SU-DHL-6 (cell line): ENCODE data around the gene TMX3.

Experiments used
- H2AFZ ChIP-seq: fragments of 200-600 bp; sonication (generic); 2 replicates; pipeline ENCODE4 v1.6.1; 2014; ENCODE audit warnings: low read depth, mild to moderate bottlenecking, moderate library complexity, mixed read lengths, antibody characterized with exemption, low read length; ENCODE audit not compliant: severe bottlenecking
- H3F3A ChIP-seq: fragments of 200-600 bp; shearing (Covaris generic); 2 replicates; pipeline ENCODE4 v1.6.0; 2016; ENCODE audit warnings: antibody characterized with exemption, mild to moderate bottlenecking; ENCODE audit not compliant: insufficient read depth
- H3K27ac ChIP-seq: fragments of 200-600 bp; sonication (generic); 2 replicates; pipeline ENCODE4 v1.5.1; 2016; ENCODE audit warnings: low read depth, mild to moderate bottlenecking, low read length, moderate library complexity, mixed read lengths
- H3K27me3 ChIP-seq: fragments of 200-600 bp; sonication (generic), shearing (Covaris generic); 2 replicates; pipeline ENCODE4 v1.6.0; 2014; ENCODE audit warnings: mild to moderate bottlenecking, low read length
- H3K36me3 ChIP-seq: fragments of 200-600 bp; sonication (generic); 2 replicates; pipeline ENCODE4 v1.6.1; 2014; ENCODE audit warnings: mild to moderate bottlenecking, low read length, mixed read lengths
- H3K4me2 ChIP-seq: fragments of 300-600, 200-600 bp; shearing (Covaris generic), sonication (generic); 2 replicates; pipeline ENCODE4 v1.6.0; 2014; ENCODE audit warnings: low read length, low read depth, mild to moderate bottlenecking; ENCODE audit not compliant: poor library complexity, severe bottlenecking
- H3K4me3 ChIP-seq: fragments of 200-600 bp; sonication (generic); 2 replicates; pipeline ENCODE4 v1.5.1; 2014; ENCODE audit warnings: antibody characterized with exemption, low read length, mild to moderate bottlenecking, mixed read lengths; ENCODE audit not compliant: insufficient read depth, poor library complexity, severe bottlenecking
- H3K79me2 ChIP-seq: fragments of 200-600 bp; sonication (generic); 2 replicates; pipeline ENCODE4 v1.6.1; 2014; ENCODE audit warnings: mild to moderate bottlenecking, low read length, moderate library complexity; ENCODE audit not compliant: insufficient read depth
- H3K9ac ChIP-seq: fragments of 200-600 bp; sonication (generic); 2 replicates; pipeline ENCODE4 v1.7.0; 2014; ENCODE audit warnings: mild to moderate bottlenecking, low read length
- H3K9me2 ChIP-seq: fragments of 200-600 bp; sonication (generic); replicated peaks from 2 replicates; pipeline ENCODE4 v1.6.1; 2014; ENCODE audit warnings: low read length; ENCODE audit not compliant: insufficient read depth
- H3K9me3 ChIP-seq: fragments of 200-600 bp; sonication (generic); 2 replicates; pipeline ENCODE4 v1.6.1; 2014; ENCODE audit warnings: low read length, mixed read lengths; ENCODE audit not compliant: insufficient read depth
- H4K20me1 ChIP-seq: fragments of 200-600 bp; sonication (generic); 2 replicates; pipeline ENCODE4 v1.6.1; 2014; ENCODE audit warnings: low read depth, mild to moderate bottlenecking, antibody characterized with exemption, low read length, moderate library complexity, mixed read lengths
- EZH2phosphoT487 ChIP-seq: fragments of 200-600 bp; sonication (generic), shearing (Covaris generic); conservative IDR thresholded peaks from 2 replicates; pipeline ENCODE4 v1.6.1; 2018; ENCODE audit warnings: mild to moderate bottlenecking, antibody characterized with exemption, low read length, moderate library complexity, mixed read lengths
- TF ChIP-seq, protein P1 (sequence below): fragments of 200-600 bp; sonication (generic); IDR thresholded peaks from one replicate; pipeline ENCODE4 v1.5.1; 2017; ENCODE audit warnings: antibody characterized with exemption, mild to moderate bottlenecking, low read length, moderate library complexity; ENCODE audit not compliant: insufficient read depth, poor library complexity, severe bottlenecking

The TMX3 gene

DNA sequence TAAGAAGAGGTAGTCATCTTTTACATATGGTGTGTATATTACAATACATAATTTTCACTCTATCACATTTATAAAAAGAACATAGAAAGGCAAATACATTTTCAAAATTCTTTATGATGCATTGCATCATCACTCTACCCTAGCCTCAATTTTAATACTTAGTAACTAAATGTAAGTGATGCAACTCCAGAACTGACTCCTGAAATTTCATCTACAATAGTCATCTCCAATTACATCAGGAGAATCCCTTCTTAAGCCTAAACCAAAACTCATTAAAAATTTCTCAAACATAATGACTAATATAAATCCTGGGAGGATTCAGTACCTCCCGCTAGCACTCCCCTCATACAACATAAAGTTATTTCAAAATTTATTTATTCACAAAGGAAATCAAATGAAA, 15.9 kb downstream of the TMX3 start:
- H3F3A ChIP-seq, result peaks cover 3% of the 10 kb centered on the region; the same call in 1 of the 2 replicates
- no peak overlapping the region for H3K4me2 ChIP-seq
- no peaks in the 10 kb centered on the region for H3K9me2 ChIP-seq
- H3K79me2 ChIP-seq, result peaks cover 30% of the 10 kb centered on the region
- no peak overlapping the region for H3K27ac ChIP-seq
- H3K4me3 ChIP-seq, result no peak overlapping the region
- H4K20me1 ChIP-seq, result peaks cover 10% of the 10 kb centered on the region
- H3K9ac ChIP-seq, result no peak overlapping the region
- no peak for TF ChIP-seq EZH2phosphoT487
- TF ChIP-seq, protein P1, sequence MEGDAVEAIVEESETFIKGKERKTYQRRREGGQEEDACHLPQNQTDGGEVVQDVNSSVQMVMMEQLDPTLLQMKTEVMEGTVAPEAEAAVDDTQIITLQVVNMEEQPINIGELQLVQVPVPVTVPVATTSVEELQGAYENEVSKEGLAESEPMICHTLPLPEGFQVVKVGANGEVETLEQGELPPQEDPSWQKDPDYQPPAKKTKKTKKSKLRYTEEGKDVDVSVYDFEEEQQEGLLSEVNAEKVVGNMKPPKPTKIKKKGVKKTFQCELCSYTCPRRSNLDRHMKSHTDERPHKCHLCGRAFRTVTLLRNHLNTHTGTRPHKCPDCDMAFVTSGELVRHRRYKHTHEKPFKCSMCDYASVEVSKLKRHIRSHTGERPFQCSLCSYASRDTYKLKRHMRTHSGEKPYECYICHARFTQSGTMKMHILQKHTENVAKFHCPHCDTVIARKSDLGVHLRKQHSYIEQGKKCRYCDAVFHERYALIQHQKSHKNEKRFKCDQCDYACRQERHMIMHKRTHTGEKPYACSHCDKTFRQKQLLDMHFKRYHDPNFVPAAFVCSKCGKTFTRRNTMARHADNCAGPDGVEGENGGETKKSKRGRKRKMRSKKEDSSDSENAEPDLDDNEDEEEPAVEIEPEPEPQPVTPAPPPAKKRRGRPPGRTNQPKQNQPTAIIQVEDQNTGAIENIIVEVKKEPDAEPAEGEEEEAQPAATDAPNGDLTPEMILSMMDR, result no peak
- no peaks in the 10 kb centered on the region for H3K9me3 ChIP-seq
- H2AFZ ChIP-seq, result no peak overlapping the region
- no peaks in the 10 kb centered on the region for H3K27me3 ChIP-seq
- H3K36me3 ChIP-seq, result peaks cover 50% of the 10 kb centered on the region

- H3F3A ChIP-seq, result peaks cover 3% of the 10 kb centered on the region; the same call in 1 of the 2 replicates
- peaks cover 10% of the 10 kb centered on the region; the same call in 1 of the 2 replicates for H4K20me1 ChIP-seq
- no peak for TF ChIP-seq EZH2phosphoT487
- TF ChIP-seq, protein P1, result no peak
- H3K79me2 ChIP-seq, result peaks cover 10% of the 10 kb centered on the region; the same call in 1 of the 2 replicates
- H3K27ac ChIP-seq, result no peak overlapping the region
- H3K27me3 ChIP-seq, result no peaks in the 10 kb centered on the region
- no peaks in the 10 kb centered on the region for H3K9me3 ChIP-seq
- H3K4me3 ChIP-seq, result no peak overlapping the region
- no peaks in the 10 kb centered on the region for H3K9me2 ChIP-seq
- no peak overlapping the region for H2AFZ ChIP-seq
- no peak overlapping the region for H3K4me2 ChIP-seq
- peaks cover 48% of the 10 kb centered on the region for H3K36me3 ChIP-seq
- H3K9ac ChIP-seq, result no peak overlapping the region
These were observed 18.0 kb downstream of the TMX3 start for GRCh38 chr18:68696937-68697336.

- TF ChIP-seq EZH2phosphoT487, result no peak
- TF ChIP-seq, protein P1, result no peak
- peaks cover 49% of the 10 kb centered on the region for H3K36me3 ChIP-seq
These were observed 20.6 kb downstream of the TMX3 start for GRCh38 chr18:68694316-68694715.

More at GRCh38 chr18:68694316-68694715, 20.6 kb downstream of the TMX3 start:
- Histone ChIP-seq H3K9ac (no peak overlapping the region), H3K4me3 (no peak overlapping the region), H2AFZ (no peak overlapping the region), H3F3A (no peaks in the 10 kb centered on the region), H3K9me2 (no peaks in the 10 kb centered on the region), H3K4me2 (no peak overlapping the region), H3K27ac (no peak overlapping the region), H3K79me2 (peaks cover 6% of the 10 kb centered on the region; the same call in 1 of the 2 replicates), H3K9me3 (no peaks in the 10 kb centered on the region), H3K27me3 (no peaks in the 10 kb centered on the region), H4K20me1 (no peaks in the 10 kb centered on the region)
